ENCODE measurements around the gene SRP9. TPM values are rescaled to one million over a fixed set of nuclear protein-coding genes. Genes with fewer than 3 reads are reported as not detected.

The SRP9 gene
- total and polyA plus RNA-seq, 11 donors = 147 to 211 (median 171) TPM

- DNase-seq = no peak
- H3K4me3 ChIP-seq = no peak overlapping the region
- no peaks in the 10 kb centered on the region for H3K27me3 ChIP-seq
- TF ChIP-seq, protein P1, sequence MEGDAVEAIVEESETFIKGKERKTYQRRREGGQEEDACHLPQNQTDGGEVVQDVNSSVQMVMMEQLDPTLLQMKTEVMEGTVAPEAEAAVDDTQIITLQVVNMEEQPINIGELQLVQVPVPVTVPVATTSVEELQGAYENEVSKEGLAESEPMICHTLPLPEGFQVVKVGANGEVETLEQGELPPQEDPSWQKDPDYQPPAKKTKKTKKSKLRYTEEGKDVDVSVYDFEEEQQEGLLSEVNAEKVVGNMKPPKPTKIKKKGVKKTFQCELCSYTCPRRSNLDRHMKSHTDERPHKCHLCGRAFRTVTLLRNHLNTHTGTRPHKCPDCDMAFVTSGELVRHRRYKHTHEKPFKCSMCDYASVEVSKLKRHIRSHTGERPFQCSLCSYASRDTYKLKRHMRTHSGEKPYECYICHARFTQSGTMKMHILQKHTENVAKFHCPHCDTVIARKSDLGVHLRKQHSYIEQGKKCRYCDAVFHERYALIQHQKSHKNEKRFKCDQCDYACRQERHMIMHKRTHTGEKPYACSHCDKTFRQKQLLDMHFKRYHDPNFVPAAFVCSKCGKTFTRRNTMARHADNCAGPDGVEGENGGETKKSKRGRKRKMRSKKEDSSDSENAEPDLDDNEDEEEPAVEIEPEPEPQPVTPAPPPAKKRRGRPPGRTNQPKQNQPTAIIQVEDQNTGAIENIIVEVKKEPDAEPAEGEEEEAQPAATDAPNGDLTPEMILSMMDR (IDR thresholded peaks at IDR 0.05) = no peak
- no peak for TF ChIP-seq POLR2A (IDR thresholded peaks at IDR 0.05)
- intact Hi-C loops (cut with DNase I) = no loop called here
- WGBS, 4 donors = 68 to 88% (median 82%) methylated on average over 12 of the region's 12 CpGs
- peak overlapping the region in 1 of 12 donors; percentile 8 for H3K27ac ChIP-seq
- peaks cover 4 to 72% (median 51%) of the 10 kb centered on the region in 12 donors for H3K4me1 ChIP-seq
- peaks cover 0 to 18% (median 0%) of the 10 kb centered on the region in 9 donors for H3K36me3 ChIP-seq
- ATAC-seq = no peak
- H3K9me3 ChIP-seq = no peaks in the 10 kb centered on the region
These were observed 45.2 kb downstream of the SRP9 start for GRCh38 chr1:225822655-225823403.

- ATAC-seq (no peak), DNase-seq (no peak)
- Histone ChIP-seq H3K36me3 (peaks cover 0 to 18% (median under 1%) of the 10 kb centered on the region in 9 donors), H3K9me3 (no peaks in the 10 kb centered on the region), H3K27ac (peak overlapping the region in 1 of 12 donors; percentile 18), H3K4me3 (no peak overlapping the region), H3K4me1 (peaks cover 3 to 63% (median 43%) of the 10 kb centered on the region in 12 donors), H3K27me3 (no peaks in the 10 kb centered on the region)
- intact Hi-C loops (cut with DNase I) = no loop called here
- WGBS, 4 donors = 70 to 82% (median 79%) methylated on average over 12 of the region's 12 CpGs
- TF ChIP-seq, protein P1 (IDR thresholded peaks at IDR 0.05) = no peak
- TF ChIP-seq POLR2A (IDR thresholded peaks at IDR 0.05) = no peak
These were observed 46.2 kb downstream of the SRP9 start for GRCh38 chr1:225823811-225824261.

DNA sequence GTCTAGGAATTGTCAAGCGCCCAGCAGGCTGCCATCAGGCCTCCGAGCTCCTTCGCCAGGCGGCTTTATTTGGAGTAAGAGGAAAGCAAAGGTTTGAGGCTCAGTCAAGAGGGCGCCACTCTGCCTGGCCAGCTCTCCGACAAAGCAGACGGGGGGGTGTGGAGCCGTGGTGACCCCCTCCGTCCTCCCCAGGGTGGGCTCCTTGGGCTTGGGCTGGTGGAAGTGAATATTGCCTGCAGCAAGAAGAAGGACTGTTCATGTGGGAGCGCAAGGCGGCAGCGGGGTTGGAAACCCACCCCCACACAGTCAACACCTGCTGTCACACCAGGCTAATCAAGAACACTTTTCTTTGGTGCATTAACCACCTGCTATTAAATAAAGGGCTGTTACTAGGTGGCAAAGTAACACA is 46.9 kb downstream of the SRP9 start:
- Histone ChIP-seq H3K4me1 (peaks cover 3 to 59% (median 39%) of the 10 kb centered on the region in 12 donors), H3K27ac (peak overlapping the region in 1 of 12 donors; percentile 19), H3K27me3 (no peaks in the 10 kb centered on the region), H3K9me3 (no peaks in the 10 kb centered on the region), H3K36me3 (peaks cover 0 to 25% (median 7%) of the 10 kb centered on the region in 9 donors), H3K4me3 (no peak overlapping the region)
- intact Hi-C loops (cut with DNase I) = no loop called here
- 89 to 95% (median 91%) methylated on average over 5 to 12 of the region's 12 CpGs for WGBS, 4 donors
- TF ChIP-seq, protein P1 (IDR thresholded peaks at IDR 0.05) = no peak
- no peak for TF ChIP-seq POLR2A (IDR thresholded peaks at IDR 0.05)
- DNase-seq (no peak), ATAC-seq (no peak)

GRCh38 chr1:225825078-225825477 is 47.5 kb downstream of the SRP9 start:
- intact Hi-C loops (cut with DNase I) = no loop called here
- ATAC-seq (peak in 3 of 4 donors; percentile 14 to 16 (median 14)), DNase-seq (no peak)
- no peaks in the 10 kb centered on the region for H3K27me3 ChIP-seq
- TF ChIP-seq, protein P1 (IDR thresholded peaks at IDR 0.05) = no peak
- TF ChIP-seq POLR2A (IDR thresholded peaks at IDR 0.05) = no peak
- H3K36me3 ChIP-seq = peaks cover 0 to 29% (median 12%) of the 10 kb centered on the region in 9 donors
- no peaks in the 10 kb centered on the region for H3K9me3 ChIP-seq
- peaks cover 3 to 53% (median 35%) of the 10 kb centered on the region in 12 donors for H3K4me1 ChIP-seq
- H3K4me3 ChIP-seq = no peak overlapping the region
- 63 to 74% (median 67%) methylated on average over 6 of the region's 6 CpGs for WGBS, 4 donors
- H3K27ac ChIP-seq = peak overlapping the region in 3 of 12 donors; percentile 10 to 37 (median 19)

Data from heart left ventricle (tissue), 16 donors.